GM12892 (cell line): ENCODE data around the gene FBLL1.

Experiments used
- POLR2A ChIP-seq: IDR thresholded peaks from 2 replicates; pipeline ENCODE4 v1.6.1; 2011; ENCODE audit warnings: low read depth, low read length, control low read depth
- POLR2AphosphoS5 ChIP-seq: IDR thresholded peaks from 2 replicates; pipeline ENCODE4 v1.6.1; 2011; ENCODE audit warnings: low read depth, low read length, control low read depth

- TF ChIP-seq POLR2A (no peak), POLR2AphosphoS5 (no peak)
These were observed 8.1 kb downstream of the FBLL1 start for GRCh38 chr5:168537176-168537575.
